Tongue (tissue), 2 donors: ENCODE results near the gene NR4A2. TPM values are rescaled to one million over a fixed set of nuclear protein-coding genes. Genes with fewer than 3 reads are reported as not detected.

Source experiments
- DNase-seq: peaks from one replicate; pipeline ENCODE4 v3.0.0-alpha.2; 2015
- total RNA-seq: library from RNA; depleted of rRNA; stranded (reverse); fragments of >200 nt; gene quantifications from one replicate; pipeline ENCODE4 v1.2.3, GENCODE V29; 2014

Gene NR4A2
- total RNA-seq: 4.3 TPM

DNA sequence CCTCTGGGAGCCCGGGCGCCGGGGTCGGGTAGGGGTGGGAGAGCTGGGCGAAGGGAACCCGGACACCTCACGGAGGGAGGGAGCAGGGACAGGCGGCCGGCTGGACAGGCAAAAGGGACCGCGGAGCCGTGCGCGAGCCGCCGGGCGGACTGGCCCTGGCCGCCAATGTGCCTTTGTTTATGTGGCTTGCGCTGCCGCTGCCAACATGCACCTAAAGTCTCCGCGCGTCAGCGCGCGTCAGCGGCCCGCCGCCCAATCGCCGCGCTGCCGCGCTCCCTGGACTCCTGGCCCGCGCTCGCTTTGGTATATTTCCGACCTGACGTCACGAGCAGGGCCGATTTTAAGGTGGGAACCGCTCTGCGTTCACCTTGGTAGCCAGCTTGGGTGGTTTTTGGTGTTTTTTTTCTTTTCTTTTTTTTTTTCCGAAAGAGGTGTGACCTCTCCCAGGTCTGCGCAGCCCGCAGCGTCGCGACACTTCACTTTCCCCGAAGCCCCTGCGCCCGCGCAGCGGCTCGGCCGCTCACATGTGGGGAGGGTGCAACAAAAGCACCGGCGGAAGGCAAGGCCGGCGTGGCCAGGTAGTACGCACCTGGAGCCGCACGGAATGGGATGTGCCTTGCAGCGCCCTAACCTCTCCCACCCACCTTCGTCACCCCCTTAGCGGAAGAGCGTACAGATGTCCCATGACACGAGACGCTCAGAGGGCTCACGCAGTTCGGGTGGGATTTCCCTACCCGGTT, at the start of gene NR4A2:
NR4A2 (minus strand) TSS at position 188 of the 740 bp plus-strand sequence. CDS start 2,535 bp downstream, outside the sequence.
- peak; percentile 88 for DNase-seq

DNA sequence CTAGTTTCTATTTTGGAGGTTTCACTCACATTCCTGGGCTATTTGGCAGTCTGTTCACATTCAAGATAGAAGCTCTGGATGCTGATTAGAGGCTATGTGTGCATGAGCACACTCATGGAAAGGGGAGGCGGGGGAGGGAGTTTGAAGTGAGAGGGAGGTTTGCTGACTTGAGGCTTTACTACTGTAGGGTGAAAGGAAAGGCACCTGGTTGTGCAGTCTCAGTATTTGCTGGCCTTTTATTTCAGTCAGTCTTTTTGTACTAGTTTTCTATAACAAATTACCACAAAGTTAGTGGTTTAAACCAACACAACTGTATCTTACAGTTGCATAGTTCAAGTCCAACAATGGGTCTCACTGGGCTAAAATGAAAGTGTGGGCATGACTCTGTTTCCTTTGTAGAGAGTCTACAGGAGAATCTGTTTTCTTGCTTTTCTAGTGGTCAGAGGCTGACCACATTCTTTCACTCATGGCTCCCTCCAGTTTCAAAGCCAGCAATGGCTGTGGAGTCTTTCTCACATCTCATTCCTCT, 47.7 kb upstream of the NR4A2 start:
- no peak for DNase-seq

DNA sequence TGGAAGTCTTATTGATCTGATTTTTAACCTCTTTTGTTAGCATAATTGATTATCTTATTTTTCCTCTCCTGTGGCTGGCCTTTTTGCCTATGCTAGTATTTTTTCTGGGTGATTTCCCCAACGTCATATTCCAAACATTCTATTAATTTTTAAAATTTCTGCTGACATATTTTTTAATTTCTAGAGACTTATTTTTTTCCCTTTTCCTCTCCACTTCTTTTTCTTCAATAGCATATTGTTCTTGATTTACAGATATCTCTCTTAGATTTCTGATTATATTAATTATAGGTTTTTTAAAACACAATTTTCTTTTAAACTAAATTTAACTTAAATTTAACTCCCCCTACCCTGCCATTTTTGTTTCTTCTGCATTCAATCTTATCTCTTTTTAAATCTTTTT, 47.2 kb upstream of the NR4A2 start:
- no peak for DNase-seq

DNA sequence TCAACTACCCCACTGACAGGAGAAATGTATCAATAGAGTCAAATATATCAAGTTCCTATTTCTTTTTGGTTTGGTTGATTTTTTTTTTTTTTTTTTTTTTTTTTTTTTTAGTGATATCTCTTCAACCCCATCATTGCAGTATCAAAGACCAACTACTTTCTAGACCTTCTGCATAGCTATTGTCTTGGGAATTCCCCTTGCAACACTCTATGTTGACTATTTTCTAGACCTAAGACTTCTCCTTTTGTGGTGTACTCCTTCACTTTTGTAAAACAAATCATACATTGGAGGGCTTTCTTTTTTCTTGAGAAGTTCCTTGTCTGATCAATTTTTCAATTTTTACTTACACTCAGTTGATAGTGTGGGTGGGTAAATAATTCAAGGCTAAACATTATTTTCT, 46.5 kb upstream of the NR4A2 start:
- DNase-seq: no peak

DNA sequence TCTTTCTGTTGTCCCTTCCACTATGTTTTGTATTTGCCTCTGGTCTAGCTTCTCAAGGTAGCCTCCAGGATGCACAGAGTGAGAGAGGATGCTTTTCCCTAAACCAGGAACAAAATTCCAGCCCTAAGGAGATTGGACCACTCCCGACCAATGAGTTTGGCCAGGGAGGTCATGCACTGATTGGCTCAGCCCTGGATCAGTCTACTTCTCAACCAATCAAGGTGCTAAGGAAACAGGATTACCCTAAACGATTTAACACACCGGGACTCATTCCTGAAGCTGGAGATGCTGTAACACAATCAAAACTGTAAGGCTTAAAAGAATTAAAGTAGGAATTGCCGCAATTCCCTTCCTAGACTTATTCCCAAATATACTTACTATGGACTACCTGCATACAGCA, 34.2 kb upstream of the NR4A2 start:
- no peak for DNase-seq

DNA sequence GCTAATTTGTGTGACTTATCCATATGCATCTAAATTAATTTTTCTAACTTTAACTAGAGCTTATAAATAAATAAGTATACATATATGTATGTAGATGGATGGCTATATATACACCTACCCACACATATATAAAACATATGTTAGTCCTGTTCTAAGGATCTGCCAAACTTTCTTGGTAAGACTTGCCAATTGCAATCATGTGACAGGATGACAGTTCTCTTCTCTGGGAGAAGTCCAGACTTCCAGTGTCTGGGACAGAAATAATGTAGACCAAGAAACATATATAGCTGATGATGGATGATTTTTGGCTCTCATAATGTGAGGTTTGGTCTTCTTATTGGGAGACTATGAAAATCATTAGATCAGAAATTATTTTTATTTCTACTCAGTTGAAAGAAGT, 30.6 kb upstream of the NR4A2 start:
- peak; percentile 25 for DNase-seq

DNA sequence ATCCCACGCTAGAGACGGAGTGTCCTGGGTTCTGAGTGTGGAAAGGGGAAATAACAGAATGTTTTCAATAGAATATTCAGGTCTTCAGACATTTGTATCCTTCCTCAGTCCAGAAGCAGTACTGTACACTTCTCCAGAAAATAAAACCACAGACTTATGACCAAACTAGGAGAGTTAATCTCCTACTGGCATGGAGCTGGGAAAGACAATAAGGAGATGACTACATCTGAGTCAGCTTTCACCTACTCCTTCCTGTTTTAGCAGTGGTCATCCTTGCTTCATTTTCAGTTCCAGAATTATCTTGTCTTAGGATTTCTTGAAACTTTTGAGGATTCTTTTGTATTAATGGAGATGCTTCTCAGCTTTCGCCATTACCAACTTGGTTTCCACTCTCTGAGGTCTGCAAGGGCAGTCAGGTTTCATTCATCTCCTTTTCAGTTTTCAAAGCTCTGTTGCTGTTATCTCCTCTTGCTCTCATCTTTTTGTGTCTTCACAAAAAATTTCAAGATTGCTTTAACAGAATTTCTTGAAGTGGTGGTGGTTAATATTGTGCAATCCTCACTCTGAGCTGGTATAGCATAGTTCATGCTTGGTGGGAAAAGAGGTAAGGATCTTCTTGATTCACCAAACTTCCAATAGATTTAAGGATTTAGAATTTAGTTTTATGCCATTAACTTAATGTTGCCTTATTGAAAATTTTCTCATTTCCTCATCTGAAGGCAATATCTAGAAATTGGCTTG, 23.7 kb upstream of the NR4A2 start:
- DNase-seq: no peak

DNA sequence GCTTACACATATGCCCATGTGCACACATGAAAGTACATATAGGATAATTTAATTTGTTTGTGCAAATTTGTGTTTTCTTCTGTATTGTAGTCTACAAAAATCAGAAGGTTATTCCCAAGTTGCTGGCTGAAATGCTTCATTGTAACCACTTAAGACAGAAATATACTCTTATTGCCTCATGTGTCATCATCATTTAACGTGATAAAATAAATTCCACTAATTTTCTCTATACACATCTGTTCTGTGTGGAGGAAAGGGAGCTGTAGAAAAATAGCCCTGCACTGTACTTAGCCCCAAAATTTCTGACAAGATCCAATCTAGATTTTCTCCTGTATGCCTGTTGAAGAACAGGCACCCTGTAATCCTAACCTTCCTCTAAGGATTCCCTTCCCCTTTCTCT, 20.4 kb upstream of the NR4A2 start:
- no peak for DNase-seq

DNA sequence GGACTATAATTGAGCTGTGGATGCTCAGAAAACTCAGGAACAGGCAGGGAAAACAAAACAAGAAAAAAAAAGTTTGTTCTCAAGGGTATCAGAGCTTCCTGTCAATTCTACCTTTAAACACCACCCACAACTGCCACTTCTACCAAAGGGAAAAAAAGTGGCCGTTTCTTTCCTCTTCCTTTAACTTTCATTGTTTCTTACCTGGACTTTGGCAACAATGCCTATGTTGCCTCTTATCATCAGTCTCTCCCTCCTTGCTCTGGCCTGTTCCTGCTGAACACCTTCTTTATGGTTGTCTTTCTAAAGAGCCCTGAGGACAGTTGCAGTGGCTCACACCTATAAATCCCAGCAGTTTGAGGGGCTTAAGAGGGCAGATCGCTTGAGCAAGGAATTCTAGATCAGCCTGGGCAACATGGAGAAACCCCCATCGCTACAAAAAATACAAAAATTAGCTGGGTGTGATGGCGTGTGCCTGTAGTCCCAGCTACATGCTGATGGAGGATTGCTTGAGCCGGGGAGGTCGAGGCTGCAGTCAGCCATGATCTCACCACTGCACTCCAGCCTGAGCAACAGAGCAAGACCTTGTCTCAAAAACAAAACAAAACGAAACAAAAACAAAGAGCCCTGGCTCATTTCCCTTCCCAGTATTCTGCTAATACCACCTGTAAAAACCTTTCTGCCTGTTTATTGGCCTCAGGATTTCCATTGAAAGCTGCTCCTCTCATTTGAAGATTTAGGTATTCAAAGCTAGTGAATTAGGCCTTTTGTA, 18.0 kb upstream of the NR4A2 start:
- no peak for DNase-seq

DNA sequence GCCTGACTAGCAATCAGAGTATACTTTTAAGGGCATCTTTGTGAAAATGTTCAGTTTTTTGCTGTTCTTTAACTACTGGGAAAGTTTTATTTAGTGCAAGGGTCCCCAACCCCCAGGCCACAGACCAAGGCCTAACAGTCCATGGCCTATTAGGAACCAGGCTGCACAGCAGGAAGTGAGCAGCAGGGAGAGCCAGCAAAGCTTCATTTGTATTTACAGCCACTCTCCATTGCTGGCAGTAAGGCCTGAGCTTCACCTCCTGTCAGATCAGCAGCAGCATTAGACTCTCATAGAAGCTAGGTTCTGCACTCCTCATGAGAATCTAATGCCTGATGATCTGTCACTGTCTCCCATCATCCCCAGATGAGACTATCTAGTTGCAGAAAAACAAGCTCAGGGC, 17.1 kb upstream of the NR4A2 start:
- DNase-seq: no peak

DNA sequence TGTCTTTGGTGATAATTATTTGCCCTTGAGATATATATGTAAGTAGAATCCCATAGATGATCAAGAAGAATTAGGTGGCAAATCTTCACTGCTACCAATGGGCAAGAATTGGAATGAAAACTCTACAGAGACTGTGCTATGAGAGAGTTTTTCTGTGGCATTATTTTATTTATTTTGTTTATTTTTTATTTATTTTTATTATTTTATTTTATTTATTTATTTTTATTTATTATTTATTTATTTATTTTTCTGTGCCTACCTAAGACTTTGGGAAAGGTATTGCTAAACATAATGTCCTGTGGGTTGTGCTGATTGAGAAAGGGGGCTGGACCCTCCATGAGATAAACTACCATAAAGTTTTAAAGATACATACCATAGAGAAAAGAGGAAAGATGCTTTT, 16.6 kb upstream of the NR4A2 start:
- DNase-seq: no peak

DNA sequence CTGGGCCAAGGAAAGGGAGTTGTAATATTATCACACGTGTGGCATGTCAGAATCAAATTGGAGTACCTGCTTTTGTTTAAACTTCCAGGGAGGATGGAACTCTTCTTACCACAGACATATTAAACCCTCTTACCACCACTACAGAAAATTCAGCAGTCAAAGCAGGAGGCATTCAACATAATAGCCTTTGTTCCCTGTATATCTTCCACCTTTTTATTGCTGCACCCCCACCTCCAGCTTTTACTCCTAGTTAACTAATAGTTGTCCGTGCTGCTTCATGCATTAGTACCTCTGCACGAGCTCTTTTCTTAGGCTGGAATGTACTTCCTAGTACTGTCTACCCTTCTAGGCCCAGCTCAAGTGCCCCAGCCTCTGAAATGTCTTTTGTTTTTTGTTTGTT, 14.9 kb upstream of the NR4A2 start:
- no peak for DNase-seq

DNA sequence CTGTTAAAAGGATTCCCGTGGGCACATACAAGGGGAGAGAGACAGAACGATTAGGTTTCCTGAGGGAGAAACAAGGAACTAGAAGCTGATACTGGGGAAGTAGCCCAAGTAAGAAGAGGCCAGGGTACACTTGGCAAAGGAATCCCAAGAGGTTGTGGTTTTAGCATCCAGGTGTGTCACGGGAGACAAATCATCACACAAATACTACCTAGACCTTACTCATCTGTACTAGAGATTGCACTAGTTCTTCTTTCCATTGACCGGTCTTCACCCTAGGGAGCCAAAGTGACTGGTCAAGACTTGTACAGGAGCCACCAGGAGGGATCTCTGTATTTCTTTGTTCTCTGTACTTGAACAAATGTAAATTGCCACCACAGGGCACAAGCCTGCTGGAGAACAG, 14.2 kb upstream of the NR4A2 start:
- no peak for DNase-seq

DNA sequence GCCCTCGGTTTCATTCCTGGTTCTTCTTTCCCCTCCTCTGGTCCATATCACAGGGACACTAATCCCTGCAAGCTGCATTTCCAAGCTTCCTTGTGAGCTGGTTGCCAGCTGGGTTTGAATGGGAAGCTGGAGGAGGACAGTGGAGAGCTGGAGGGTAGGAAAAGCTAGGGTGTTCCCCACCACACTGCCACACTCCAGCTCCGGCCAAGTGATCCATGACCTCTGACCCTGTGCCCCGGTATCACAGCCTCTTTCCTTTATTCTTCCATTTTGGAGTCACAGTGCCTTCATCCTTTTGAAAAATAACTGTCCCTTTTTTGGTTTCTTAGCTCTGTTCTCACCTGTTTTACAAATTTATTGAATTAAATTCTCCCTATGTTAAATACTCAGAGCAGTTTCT, 13.1 kb upstream of the NR4A2 start:
- no peak for DNase-seq

DNA sequence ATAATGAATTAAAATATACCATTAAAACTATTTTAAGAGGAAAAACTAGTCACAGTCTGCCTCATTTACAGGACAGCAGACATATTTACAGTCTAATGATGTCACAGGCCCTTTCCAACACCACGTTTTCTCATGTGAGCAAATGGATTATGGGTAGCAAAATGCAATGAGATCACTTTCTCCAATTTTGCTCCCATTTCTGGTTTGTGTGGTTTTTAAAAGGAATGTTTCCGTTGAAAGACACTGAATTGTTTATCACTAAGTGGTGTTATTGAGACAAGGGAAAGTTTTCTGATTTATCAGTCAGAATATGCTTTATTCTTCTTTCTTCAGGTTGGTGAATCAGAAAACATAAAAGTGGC, 11.4 kb upstream of the NR4A2 start:
- DNase-seq: no peak

DNA sequence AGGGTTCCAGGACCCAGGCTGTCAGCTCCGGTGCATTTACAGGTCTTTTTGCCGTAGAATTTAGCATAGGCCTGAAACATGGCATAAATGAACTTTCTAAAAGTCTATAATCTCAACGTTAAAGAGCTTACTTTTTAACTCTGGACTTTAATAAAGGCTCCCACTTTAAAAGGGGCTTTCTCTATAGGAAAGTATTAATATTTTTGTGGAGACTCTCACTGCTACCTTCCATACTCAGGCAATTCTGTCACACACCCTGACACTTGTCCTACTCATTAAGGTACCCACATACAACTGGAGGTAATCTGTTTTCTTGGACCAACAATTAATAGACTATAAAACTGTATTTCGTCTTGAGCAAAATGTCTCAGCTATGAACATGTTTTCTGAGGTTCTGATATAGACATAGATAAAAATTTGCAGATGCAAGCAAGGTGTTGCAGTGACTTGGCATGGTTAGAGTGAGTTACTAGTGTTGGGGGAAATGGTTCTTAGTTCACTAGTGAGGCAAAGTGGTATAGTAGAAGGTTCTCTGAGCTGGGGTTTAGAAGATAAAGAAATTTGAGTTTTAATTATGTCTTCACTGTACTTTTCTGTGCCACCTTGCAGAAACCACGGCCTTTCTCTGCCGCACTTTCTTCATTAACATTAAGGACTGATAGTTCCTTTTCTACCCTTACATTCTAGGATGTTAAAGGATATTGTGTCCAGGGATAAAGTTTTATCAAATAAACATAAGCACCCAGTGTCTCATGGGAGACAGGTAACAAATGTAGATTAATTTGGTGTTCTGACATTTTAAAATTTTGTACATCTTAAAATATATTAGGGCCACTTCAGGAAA, 10.8 kb upstream of the NR4A2 start:
- DNase-seq: no peak

DNA sequence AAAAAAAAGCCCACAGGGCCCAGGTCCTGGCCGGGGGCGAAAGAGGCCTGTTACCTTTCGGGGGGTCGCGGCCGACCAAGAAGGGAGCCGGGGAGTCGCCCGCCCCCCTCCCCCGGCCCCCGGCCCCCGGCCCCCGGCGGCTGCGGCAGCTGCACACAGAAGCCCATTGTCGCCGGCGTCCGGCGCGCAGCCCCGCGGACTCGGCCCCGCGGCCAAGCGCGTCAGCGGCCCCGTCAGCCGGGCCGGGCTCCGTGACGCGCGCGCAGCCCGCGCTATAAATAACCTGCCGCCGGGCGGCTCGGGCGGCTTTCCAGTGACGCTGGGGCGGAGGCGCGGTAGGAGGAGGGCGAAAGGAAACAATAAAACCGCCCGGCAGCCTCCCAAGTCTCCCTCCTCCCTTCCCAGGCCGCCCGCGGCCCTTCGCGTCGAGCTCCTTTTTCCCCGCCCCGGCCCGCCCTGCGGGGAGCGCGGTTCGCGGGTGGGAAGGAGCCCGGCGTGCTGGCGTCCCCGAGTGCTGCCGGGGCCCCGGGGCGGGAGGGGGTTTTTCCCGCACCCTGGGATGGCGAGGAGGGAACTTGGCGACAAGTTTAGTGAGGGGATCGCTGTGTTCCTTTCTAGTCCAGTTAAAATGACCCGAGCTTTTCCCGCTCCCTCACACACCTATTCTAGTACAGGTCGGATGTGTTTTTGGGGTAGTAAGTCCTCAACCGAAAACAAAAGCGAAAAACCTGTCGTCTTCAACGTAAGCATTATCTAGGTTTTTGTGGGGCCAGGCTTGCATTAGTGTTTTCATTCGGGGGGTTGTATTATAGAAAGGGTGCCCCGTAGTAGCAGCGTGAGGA, 10.0 kb upstream of the NR4A2 start:
- peak; percentile 97 for DNase-seq

DNA sequence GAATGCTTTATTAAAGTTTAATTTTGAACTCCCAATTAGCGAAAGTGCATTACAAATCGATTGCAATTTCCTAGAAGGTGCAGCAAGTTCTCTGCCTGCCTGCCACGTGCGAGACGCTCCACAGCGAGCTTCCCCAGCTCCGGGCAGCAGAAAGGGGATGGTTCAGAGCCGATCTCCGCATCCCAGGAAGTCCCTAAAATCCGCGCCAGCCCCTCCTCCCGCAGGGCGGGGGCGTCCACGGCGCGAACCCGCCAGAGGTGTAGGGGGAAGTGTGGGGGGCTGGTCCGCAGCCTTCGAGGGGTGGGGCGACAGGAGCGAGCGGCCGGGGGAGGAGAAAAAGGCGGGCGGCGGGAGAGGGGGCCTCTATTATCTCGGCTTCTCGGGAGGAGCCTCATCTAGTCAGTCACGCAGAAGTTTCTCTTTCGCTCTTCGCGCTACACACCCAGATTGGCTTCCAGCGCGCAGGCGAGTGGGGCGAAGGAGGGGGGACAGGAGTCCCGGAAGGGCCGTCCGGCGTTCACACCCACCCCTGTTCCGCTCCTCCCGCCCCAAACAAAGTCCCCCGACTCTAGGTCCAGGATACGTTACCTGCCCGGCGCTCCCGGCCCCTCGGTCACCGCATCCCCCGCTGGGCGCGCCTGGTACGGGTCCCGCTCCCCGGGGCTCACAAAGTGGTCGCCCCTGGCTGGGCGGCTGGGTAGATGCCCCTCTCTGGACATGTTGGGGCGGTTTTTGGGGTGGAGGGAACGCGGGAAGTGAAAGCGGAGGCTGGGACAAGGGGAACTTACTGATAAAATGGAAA, 9.1 kb upstream of the NR4A2 start:
- peak; percentile 96 for DNase-seq

DNA sequence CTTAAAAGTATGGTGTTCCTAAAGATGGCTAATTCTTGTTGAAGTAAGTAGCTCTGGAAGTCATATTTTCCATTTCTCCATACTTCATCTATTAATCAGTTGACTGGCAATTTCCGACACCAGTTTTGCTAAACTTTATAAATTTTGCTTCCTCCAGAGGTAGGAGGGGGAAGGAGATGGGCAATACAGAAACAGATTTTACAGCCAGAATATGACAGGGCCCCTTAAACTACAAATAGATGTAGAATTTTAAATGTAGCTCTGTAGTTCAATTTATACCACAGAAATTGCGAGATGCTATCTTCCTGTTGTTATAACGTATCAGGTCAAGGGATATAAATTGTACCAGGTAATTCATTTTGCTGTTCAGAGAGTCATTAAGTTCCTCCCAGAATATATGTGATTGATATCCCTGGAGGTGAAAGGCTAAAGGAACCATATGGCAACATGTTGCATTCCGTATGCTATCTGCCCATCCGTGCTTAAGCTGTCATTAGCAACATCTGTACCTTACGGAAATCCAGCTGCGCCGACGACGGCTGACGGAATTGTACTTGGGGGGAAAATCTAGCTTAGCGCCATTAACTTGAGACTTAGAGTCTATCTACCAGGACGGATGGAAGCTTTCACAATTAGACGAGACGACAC, 8.4 kb upstream of the NR4A2 start:
- peak; percentile 69 for DNase-seq

DNA sequence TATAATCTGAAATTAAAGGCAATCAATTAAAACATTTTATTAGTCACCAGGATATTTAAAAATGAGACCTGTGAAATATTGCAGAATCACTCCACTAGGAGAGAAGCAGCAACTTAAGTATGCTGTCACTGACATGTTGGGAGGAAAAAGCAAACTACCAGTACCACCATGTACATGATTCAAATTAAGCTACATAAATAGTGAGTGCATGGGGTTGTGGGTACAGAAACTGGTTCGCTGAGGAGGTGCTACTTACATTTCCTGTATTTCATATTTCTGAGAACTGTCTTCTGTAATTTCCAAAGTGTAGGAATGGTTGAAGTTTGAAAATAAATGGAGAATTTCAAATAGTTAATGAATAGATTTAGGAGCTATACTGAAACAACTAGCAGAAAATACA, 7.9 kb upstream of the NR4A2 start:
- no peak for DNase-seq
